Fibroblast of lung (primary cell): ENCODE data around the gene HYPK. TPM values are rescaled to one million over a fixed set of nuclear protein-coding genes. Genes with fewer than 3 reads are reported as not detected.
A peak's percentile ranks its signal among the peaks of the same experiment; 100 is the strongest.

ENCODE experiments used
- DNase-seq, 2 donors: peaks; one replicate each; pipeline versions ENCODE4 v3.0.0 to v3.0.0-alpha.2; 2010; ENCODE audit warnings: low read depth in 2 of 2
- H2AFZ ChIP-seq: 2 replicates; pipeline ENCODE4 v1.5.1; 2012; ENCODE audit warnings: low read length, control low read depth, inconsistent platforms
- H3K27ac ChIP-seq: 2 replicates; pipeline ENCODE4 v1.5.1; 2011; ENCODE audit warnings: low read length, control low read depth; ENCODE audit not compliant: insufficient read depth
- H3K27me3 ChIP-seq: 2 replicates; pipeline ENCODE4 v1.5.1; 2011; ENCODE audit warnings: mild to moderate bottlenecking, low read length; ENCODE audit not compliant: control insufficient read depth, insufficient read depth
- H3K36me3 ChIP-seq: 2 replicates; pipeline ENCODE4 v1.5.1; 2011; ENCODE audit warnings: low read length; ENCODE audit not compliant: control insufficient read depth, insufficient read depth
- H3K4me1 ChIP-seq: 2 replicates; pipeline ENCODE4 v1.5.1; 2011; ENCODE audit warnings: low read length; ENCODE audit not compliant: control insufficient read depth, insufficient read depth; ENCODE audit errors: extremely low read depth
- H3K4me2 ChIP-seq: 2 replicates; pipeline ENCODE4 v1.5.1; 2011; ENCODE audit warnings: low read length, control low read depth; ENCODE audit not compliant: insufficient read depth; ENCODE audit errors: extremely low read depth
- H3K4me3 ChIP-seq, 4 experiments: fragments of 200-600 bp in 1 of 4; sonication (generic) in 1 of 4; replicated peaks in 1 of 4; 2 replicates each; pipeline ENCODE4 v1.5.1; 2011 to 2016; ENCODE audit warnings: low read length in 4 of 4, low read depth in 3 of 4, mild to moderate bottlenecking in 3 of 4, control low read depth in 2 of 4, inconsistent platforms in 1 of 4, mixed read lengths in 1 of 4; ENCODE audit not compliant: insufficient read depth in 1 of 4; ENCODE audit errors: control extremely low read depth in 1 of 4
- H3K79me2 ChIP-seq: 2 replicates; pipeline ENCODE4 v1.5.1; 2012; ENCODE audit warnings: mild to moderate bottlenecking, low read length, inconsistent platforms; ENCODE audit not compliant: control insufficient read depth, insufficient read depth
- H3K9ac ChIP-seq: 2 replicates; pipeline ENCODE4 v1.5.1; 2011; ENCODE audit warnings: mild to moderate bottlenecking, low read length, control low read depth; ENCODE audit not compliant: insufficient read depth
- H3K9me3 ChIP-seq: 2 replicates; pipeline ENCODE4 v1.5.1; 2012; ENCODE audit warnings: low read depth, low read length; ENCODE audit not compliant: control insufficient read depth, insufficient read depth
- H4K20me1 ChIP-seq: 2 replicates; pipeline ENCODE4 v1.5.1; 2011; ENCODE audit warnings: low read length; ENCODE audit not compliant: control insufficient read depth, insufficient read depth; ENCODE audit errors: extremely low read depth
- EZH2 ChIP-seq: IDR thresholded peaks from 2 replicates; pipeline ENCODE4 v1.5.1; 2012; ENCODE audit warnings: low read length, control low read depth, mild to moderate bottlenecking; ENCODE audit errors: missing control alignments
- polyA plus RNA-seq, 2 donors: library from polyadenylated mRNA; depleted of rRNA in 1 of 2; stranded (reverse) in 1 of 2; unstranded in 1 of 2; fragments of >200 nt; gene quantifications; 2 replicates each; pipeline ENCODE4 v1.2.1, GENCODE V29; 2011 to 2012; ENCODE audit warnings: missing spikeins in 1 of 2
- total RNA-seq: library from RNA; depleted of rRNA; stranded (reverse); fragments of >200 nt; gene quantifications from 2 replicates; pipeline ENCODE4 v1.2.1, GENCODE V29; 2014
- TF ChIP-seq, protein P1 (sequence below), 2 donors: IDR thresholded peaks in 1 of 2; conservative IDR thresholded peaks in 1 of 2; 1 replicate in 1 of 2; 2 replicates in 1 of 2; pipeline ENCODE4 v1.5.1; 2011 to 2012; ENCODE audit warnings: low read length in 2 of 2, control low read depth in 1 of 2, inconsistent platforms in 1 of 2, low read depth in 1 of 2, mild to moderate bottlenecking in 1 of 2

HYPK gene
- total and polyA plus RNA-seq, 2 donors (not counting 1 experiment from before 2014, with no cell fraction given), result 8.6 to 8.7 TPM

DNA sequence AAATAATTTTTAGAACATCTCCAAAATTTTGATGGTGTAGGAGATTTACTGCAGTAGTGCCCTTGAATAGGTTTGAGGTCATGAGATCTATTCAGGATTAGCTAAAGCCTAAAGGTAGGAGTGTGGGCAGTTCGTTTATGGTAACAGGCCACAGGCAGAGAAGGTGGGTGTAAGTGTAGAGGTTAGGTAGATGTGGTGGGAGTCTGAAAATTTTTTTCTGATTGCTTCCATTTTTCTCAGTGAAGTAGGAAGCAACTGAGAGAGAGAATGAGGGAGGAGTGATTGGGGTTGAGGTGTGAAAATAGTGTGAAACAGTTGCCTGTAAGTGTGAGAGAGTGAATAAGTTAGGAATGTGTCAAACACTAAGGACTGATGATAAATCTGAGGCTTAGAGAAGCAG lies 21.4 kb upstream of the HYPK start:
- no peak overlapping the region for H3K4me3 ChIP-seq
- H3K4me1 ChIP-seq, result peaks cover 2% of the 10 kb centered on the region
- no peak overlapping the region for H3K4me2 ChIP-seq
- H3K79me2 ChIP-seq, result no peaks in the 10 kb centered on the region
- no peak overlapping the region for H3K27ac ChIP-seq
- no peaks in the 10 kb centered on the region for H4K20me1 ChIP-seq
- H3K9me3 ChIP-seq, result no peaks in the 10 kb centered on the region
- H2AFZ ChIP-seq, result no peak overlapping the region
- peaks cover 1% of the 10 kb centered on the region for H3K36me3 ChIP-seq
- no peaks in the 10 kb centered on the region for H3K27me3 ChIP-seq
- no peak for DNase-seq
- H3K9ac ChIP-seq, result no peak overlapping the region
- TF ChIP-seq, protein P1, sequence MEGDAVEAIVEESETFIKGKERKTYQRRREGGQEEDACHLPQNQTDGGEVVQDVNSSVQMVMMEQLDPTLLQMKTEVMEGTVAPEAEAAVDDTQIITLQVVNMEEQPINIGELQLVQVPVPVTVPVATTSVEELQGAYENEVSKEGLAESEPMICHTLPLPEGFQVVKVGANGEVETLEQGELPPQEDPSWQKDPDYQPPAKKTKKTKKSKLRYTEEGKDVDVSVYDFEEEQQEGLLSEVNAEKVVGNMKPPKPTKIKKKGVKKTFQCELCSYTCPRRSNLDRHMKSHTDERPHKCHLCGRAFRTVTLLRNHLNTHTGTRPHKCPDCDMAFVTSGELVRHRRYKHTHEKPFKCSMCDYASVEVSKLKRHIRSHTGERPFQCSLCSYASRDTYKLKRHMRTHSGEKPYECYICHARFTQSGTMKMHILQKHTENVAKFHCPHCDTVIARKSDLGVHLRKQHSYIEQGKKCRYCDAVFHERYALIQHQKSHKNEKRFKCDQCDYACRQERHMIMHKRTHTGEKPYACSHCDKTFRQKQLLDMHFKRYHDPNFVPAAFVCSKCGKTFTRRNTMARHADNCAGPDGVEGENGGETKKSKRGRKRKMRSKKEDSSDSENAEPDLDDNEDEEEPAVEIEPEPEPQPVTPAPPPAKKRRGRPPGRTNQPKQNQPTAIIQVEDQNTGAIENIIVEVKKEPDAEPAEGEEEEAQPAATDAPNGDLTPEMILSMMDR (conservative IDR thresholded peaks at IDR 0.05 in 1 of 2, IDR thresholded peaks at IDR 0.05 in 1 of 2; ENCODE audit: low read depth in 1 of 2, low read length in 2 of 2), result no peak
- TF ChIP-seq EZH2, result no peak

DNA sequence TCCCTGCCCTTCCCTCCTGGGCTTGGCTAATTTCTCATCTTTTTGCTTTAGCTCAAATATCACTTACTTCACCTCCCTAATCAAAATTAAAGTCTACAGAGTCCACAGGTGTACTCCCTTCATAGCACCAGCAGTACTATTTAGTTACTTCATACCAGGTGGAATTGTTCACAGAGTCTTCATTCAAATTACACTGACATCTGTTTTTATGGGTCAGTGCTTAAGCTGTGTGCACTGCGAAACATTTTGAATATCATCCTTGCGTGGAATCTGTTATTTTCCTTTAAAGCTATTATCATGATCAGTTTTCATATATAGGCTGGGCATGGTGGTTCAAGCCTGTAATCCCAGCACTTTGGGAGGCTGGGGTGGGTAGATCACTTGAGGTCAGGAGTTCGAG lies 11.0 kb upstream of the HYPK start:
- H3K9me3 ChIP-seq, result no peaks in the 10 kb centered on the region
- TF ChIP-seq EZH2, result no peak
- TF ChIP-seq, protein P1 (conservative IDR thresholded peaks at IDR 0.05 in 1 of 2, IDR thresholded peaks at IDR 0.05 in 1 of 2; ENCODE audit: low read depth in 1 of 2, low read length in 2 of 2), result no peak
- H2AFZ ChIP-seq, result no peak overlapping the region
- H3K27ac ChIP-seq, result no peak overlapping the region
- H3K27me3 ChIP-seq, result no peaks in the 10 kb centered on the region
- H3K9ac ChIP-seq, result no peak overlapping the region
- H3K4me1 ChIP-seq, result peaks cover 12% of the 10 kb centered on the region
- H3K4me3 ChIP-seq, result no peak overlapping the region
- no peaks in the 10 kb centered on the region for H4K20me1 ChIP-seq
- no peak for DNase-seq
- no peak overlapping the region for H3K4me2 ChIP-seq
- H3K79me2 ChIP-seq, result peaks cover 23% of the 10 kb centered on the region
- H3K36me3 ChIP-seq, result peaks cover 6% of the 10 kb centered on the region

DNA sequence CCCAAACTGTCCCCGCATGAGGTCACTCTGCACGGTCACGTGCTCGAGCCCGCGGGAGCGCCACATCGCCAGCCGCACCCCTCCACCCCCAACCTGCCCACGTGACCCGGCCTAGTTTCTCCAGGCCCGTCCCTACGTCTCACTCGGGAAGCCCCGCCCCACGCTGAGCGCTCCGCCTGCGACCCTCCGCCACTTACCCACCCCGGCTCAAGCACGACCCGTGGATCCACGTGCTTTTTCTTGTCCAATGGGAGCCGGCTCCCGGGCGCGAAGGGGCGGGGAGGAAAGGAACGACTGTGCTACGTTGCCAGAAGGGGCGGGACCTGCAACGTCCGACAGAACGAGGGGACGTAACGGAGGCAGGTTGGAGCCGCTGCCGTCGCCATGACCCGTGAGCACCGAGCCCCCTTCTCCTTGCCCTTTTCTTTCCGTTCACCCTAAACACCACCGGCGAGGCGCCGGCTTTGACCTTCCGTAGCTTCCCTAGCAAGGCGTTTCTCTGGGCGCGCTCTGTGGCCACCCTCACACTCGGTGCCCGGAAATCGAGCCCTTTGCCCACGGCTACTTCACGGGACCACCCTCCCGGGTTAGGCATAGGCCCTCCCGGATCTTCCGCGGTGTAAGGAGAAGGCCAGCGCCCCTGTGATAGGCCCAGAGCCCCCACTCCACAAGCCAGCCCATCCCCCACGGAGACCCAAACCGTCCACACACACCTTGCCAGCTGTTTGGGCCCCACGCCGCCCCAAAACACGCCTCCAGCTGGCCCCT lies 8.2 kb upstream of the HYPK start, which contains the start of gene SERF2:
SERF2 (plus strand) TSS at position 328 of the 768 bp plus-strand sequence; CDS start at position 385, 57 bp downstream.
- Histone ChIP-seq H3K4me1 (peaks cover 14% of the 10 kb centered on the region), H3K4me2 (peak within 1 kb of the TSS; percentile 94), H3K27me3 (no peaks in the 10 kb centered on the region), H3K9me3 (no peaks in the 10 kb centered on the region), H3K9ac (peak within 1 kb of the TSS; percentile 98), H2AFZ (peak within 1 kb of the TSS; percentile 87), H3K79me2 (peaks cover 32% of the 10 kb centered on the region), H3K27ac (peak within 1 kb of the TSS; percentile 97), H3K4me3 (peak within 1 kb of the TSS; percentile 41 to 100 (median 89)), H4K20me1 (no peaks in the 10 kb centered on the region), H3K36me3 (peaks cover 20% of the 10 kb centered on the region)
- TF ChIP-seq EZH2, result no peak
- peak; percentile 99 for DNase-seq
